ENCODE results near the gene FKBP2. TPM values are rescaled to one million over a fixed set of nuclear protein-coding genes. Genes with fewer than 3 reads are reported as not detected.

FKBP2 gene
- total and polyA plus RNA-seq, 4 donors = 60.8 to 241 (median 124) TPM

GRCh38 chr11:64223001-64223651 is 17.8 kb upstream of the FKBP2 start:
- DNase-seq (ENCODE audit: low spot score) = no peak
- no peak overlapping the region for H3K9ac ChIP-seq (ENCODE audit: low read depth in 1 of 2, low read length in 2 of 2)
- no peaks in the 10 kb centered on the region for H3K9me3 ChIP-seq (ENCODE audit: control insufficient read depth in 4 of 4, low read length in 3 of 4)
- H3K4me1 ChIP-seq (ENCODE audit: control insufficient read depth in 4 of 4, insufficient read depth in 4 of 4, low read length in 3 of 4) = peaks cover 18 to 41% (median 32%) of the 10 kb centered on the region in 4 donors
- H3K27ac ChIP-seq (ENCODE audit: low read depth in 1 of 2, low read length in 2 of 2) = no peak overlapping the region
- WGBS = 89% methylated on average over 24 of the region's 24 CpGs
- no peaks in the 10 kb centered on the region for H3K27me3 ChIP-seq (ENCODE audit: control insufficient read depth in 4 of 4, insufficient read depth in 4 of 4, low read length in 3 of 4)
- TF ChIP-seq FOXA1 (IDR thresholded peaks at IDR 0.05) (no peak), ATF3 (IDR thresholded peaks at IDR 0.05) (no peak), RXRA (IDR thresholded peaks at IDR 0.05) (no peak), SP1 (IDR thresholded peaks at IDR 0.05) (no peak), CTCF (IDR thresholded peaks at IDR 0.05; ENCODE audit: low read depth, low read length, missing input control) (no peak), RAD21 (IDR thresholded peaks at IDR 0.05) (no peak), HNF4A (conservative IDR thresholded peaks at IDR 0.05) (no peak), EGR1 (IDR thresholded peaks at IDR 0.05; ENCODE audit: low read depth in 2 of 2) (no peak), TAF1 (conservative IDR thresholded peaks at IDR 0.05) (no peak), GABPA (IDR thresholded peaks at IDR 0.05 in 1 of 2, conservative IDR thresholded peaks at IDR 0.05 in 1 of 2) (no peak), JUND (IDR thresholded peaks at IDR 0.05) (no peak), REST (IDR thresholded peaks at IDR 0.05) (no peak), HNF4G (IDR thresholded peaks at IDR 0.05) (no peak), ZBTB33 (IDR thresholded peaks at IDR 0.05) (no peak), MAX (IDR thresholded peaks at IDR 0.05) (no peak), YY1 (IDR thresholded peaks at IDR 0.05) (no peak), NR2F2 (IDR thresholded peaks at IDR 0.05) (no peak), FOXA2 (IDR thresholded peaks at IDR 0.05) (no peak)
- peaks cover 0 to 24% (median 9%) of the 10 kb centered on the region in 4 donors for H3K36me3 ChIP-seq (ENCODE audit: control insufficient read depth in 4 of 4, insufficient read depth in 3 of 4, low read depth in 1 of 4, low read length in 3 of 4)
- H3K4me3 ChIP-seq (ENCODE audit: low read depth in 1 of 3, low read length in 3 of 3) = no peak overlapping the region

Measured in liver (tissue), 9 donors.